Measurements from ENCODE around the gene TMEM147. TPM values are rescaled to one million over a fixed set of nuclear protein-coding genes. Genes with fewer than 3 reads are reported as not detected.
"Not testable (repeated sequence)": the region's sequence is repeated elsewhere in the genome, so short reads cannot be mapped to it uniquely, and the experiment has no call there.

The TMEM147 gene
- total RNA-seq, 2 experiments from 2014 or later: 20.3 to 22.0 TPM

- intact Hi-C loops (cut with DNase I, micrococcal nuclease): no loop called here
- no peaks in the 10 kb centered on the region for H3K36me3 ChIP-seq (ENCODE audit: insufficient read depth, low read length)
- peaks cover 0 to 7% of the 10 kb centered on the region in 2 experiments for H3K9me3 ChIP-seq (ENCODE audit: control insufficient read depth in 1 of 2, insufficient read depth in 1 of 2, low read length in 2 of 2)
- peaks cover 3 to 6% of the 10 kb centered on the region in 2 experiments for H3K27me3 ChIP-seq (ENCODE audit: control insufficient read depth in 1 of 2, insufficient read depth in 2 of 2, low read length in 2 of 2)
- Mint-ChIP-seq H3K27me3 (peaks cover 29% of the 10 kb centered on the region), H3K4me3 (no peak overlapping the region), H3K36me3 (ENCODE audit: low read depth) (no peaks in the 10 kb centered on the region), H3K27ac (no peak overlapping the region), H3K9me3 (no peaks in the 10 kb centered on the region), H3K4me1 (ENCODE audit: low read depth) (no peaks in the 10 kb centered on the region)
- no peak for DNase-seq
- CTCF ChIA-PET: no interaction called here
- POLR2A ChIA-PET: no interaction called here
- no peak for TF ChIP-seq CTCF (IDR thresholded peaks at IDR 0.05)
- no peak overlapping the region for H3K4me3 ChIP-seq (ENCODE audit: low read length)
- ATAC-seq (ENCODE audit: poor library complexity): no peak
- no peak overlapping the region for H3K27ac ChIP-seq (ENCODE audit: low read depth in 1 of 2, low read length in 2 of 2)
- no peaks in the 10 kb centered on the region for H3K4me1 ChIP-seq (ENCODE audit: insufficient read depth, low read length)
Observed at GRCh38 chr19:35587321-35587720, 41.9 kb downstream of the TMEM147 start.

GRCh38 chr19:35590875-35591274 is 45.4 kb downstream of the TMEM147 start:
- ChIA-PET POLR2A (no interaction called here), CTCF (no interaction called here)
- Histone ChIP-seq H3K4me3 (ENCODE audit: low read length) (no peak overlapping the region), H3K27me3 (ENCODE audit: control insufficient read depth in 1 of 2, insufficient read depth in 2 of 2, low read length in 2 of 2) (peaks cover 0 to 5% of the 10 kb centered on the region in 2 experiments), H3K4me1 (ENCODE audit: insufficient read depth, low read length) (no peaks in the 10 kb centered on the region), H3K9me3 (ENCODE audit: control insufficient read depth in 1 of 2, insufficient read depth in 1 of 2, low read length in 2 of 2) (peaks cover 0 to 4% of the 10 kb centered on the region in 2 experiments), H3K36me3 (ENCODE audit: insufficient read depth, low read length) (no peaks in the 10 kb centered on the region), H3K27ac (ENCODE audit: low read depth in 1 of 2, low read length in 2 of 2) (no peak overlapping the region)
- Mint-ChIP-seq H3K27ac (no peak overlapping the region), H3K4me3 (no peak overlapping the region), H3K4me1 (ENCODE audit: low read depth) (no peaks in the 10 kb centered on the region), H3K27me3 (peaks cover 23% of the 10 kb centered on the region), H3K36me3 (ENCODE audit: low read depth) (no peaks in the 10 kb centered on the region), H3K9me3 (no peaks in the 10 kb centered on the region)
- DNase-seq: no peak
- intact Hi-C loops (cut with DNase I, micrococcal nuclease): loop anchor here (5.0 kb wide), 2 partner anchors 44 to 239 kb away; partner anchors contain the start of gene TMEM147 (in 1 of the 2)
- no peak for TF ChIP-seq CTCF (IDR thresholded peaks at IDR 0.05)
- ATAC-seq (ENCODE audit: poor library complexity): no peak

GRCh38 chr19:35592226-35592625 is 46.8 kb downstream of the TMEM147 start:
- DNase-seq (peak in 4 of 14 experiments; percentile 38 to 71 (median 55)), ATAC-seq (ENCODE audit: poor library complexity) (no peak)
- Histone ChIP-seq H3K36me3 (ENCODE audit: insufficient read depth, low read length) (no peaks in the 10 kb centered on the region), H3K4me3 (ENCODE audit: low read length) (no peak overlapping the region), H3K27me3 (ENCODE audit: control insufficient read depth in 1 of 2, insufficient read depth in 2 of 2, low read length in 2 of 2) (no peaks in the 10 kb centered on the region), H3K4me1 (ENCODE audit: insufficient read depth, low read length) (no peaks in the 10 kb centered on the region), H3K27ac (ENCODE audit: low read depth in 1 of 2, low read length in 2 of 2) (no peak overlapping the region), H3K9me3 (ENCODE audit: control insufficient read depth in 1 of 2, insufficient read depth in 1 of 2, low read length in 2 of 2) (no peaks in the 10 kb centered on the region)
- Mint-ChIP-seq H3K4me3 (no peak overlapping the region), H3K27me3 (peaks cover 17% of the 10 kb centered on the region), H3K4me1 (ENCODE audit: low read depth) (no peaks in the 10 kb centered on the region), H3K27ac (no peak overlapping the region), H3K36me3 (ENCODE audit: low read depth) (no peaks in the 10 kb centered on the region), H3K9me3 (no peaks in the 10 kb centered on the region)
- ChIA-PET POLR2A (no interaction called here), CTCF (interaction anchor here (0.9 kb wide), 1 partner anchor 43 kb away, joined by 4 read pairs; no protein-coding TSS in a partner anchor)
- intact Hi-C loops (cut with DNase I, micrococcal nuclease): loop anchor here (1.0 to 5.0 kb wide), 3 partner anchors 45 to 240 kb away; partner anchors contain the start of gene TMEM147 (in 1 of the 2)
- TF ChIP-seq CTCF (IDR thresholded peaks at IDR 0.05): peak; percentile 59

- H3K4me3 ChIP-seq (ENCODE audit: low read length); intact Hi-C loops (cut with DNase I, micrococcal nuclease); H3K4me3 Mint-ChIP-seq; DNase-seq; H3K4me1 ChIP-seq (ENCODE audit: insufficient read depth, low read length); CTCF ChIA-PET; H3K27ac ChIP-seq (ENCODE audit: low read depth in 1 of 2, low read length in 2 of 2); H3K9me3 Mint-ChIP-seq; H3K4me1 Mint-ChIP-seq (ENCODE audit: low read depth); H3K27ac Mint-ChIP-seq; H3K27me3 ChIP-seq (ENCODE audit: control insufficient read depth in 1 of 2, insufficient read depth in 2 of 2, low read length in 2 of 2); H3K36me3 Mint-ChIP-seq (ENCODE audit: low read depth); H3K36me3 ChIP-seq (ENCODE audit: insufficient read depth, low read length); H3K9me3 ChIP-seq (ENCODE audit: control insufficient read depth in 1 of 2, insufficient read depth in 1 of 2, low read length in 2 of 2); ATAC-seq (ENCODE audit: poor library complexity); POLR2A ChIA-PET: not testable (repeated sequence)
- H3K27me3 Mint-ChIP-seq: peaks cover 11% of the 10 kb centered on the region
Observed at GRCh38 chr19:35595026-35595425, 49.6 kb downstream of the TMEM147 start.
